GM12872 (cell line): ENCODE data around the gene KCTD15.

Experiments
- CTCF ChIP-seq: IDR thresholded peaks from 3 replicates; pipeline ENCODE4 v1.5.1; 2011; ENCODE audit warnings: low read depth, mild to moderate bottlenecking, low read length, moderate library complexity; ENCODE audit not compliant: insufficient read depth

KCTD15 gene

GRCh38 chr19:33772858-33773180, 23.9 kb upstream of the KCTD15 start:
- TF ChIP-seq CTCF = no peak

DNA sequence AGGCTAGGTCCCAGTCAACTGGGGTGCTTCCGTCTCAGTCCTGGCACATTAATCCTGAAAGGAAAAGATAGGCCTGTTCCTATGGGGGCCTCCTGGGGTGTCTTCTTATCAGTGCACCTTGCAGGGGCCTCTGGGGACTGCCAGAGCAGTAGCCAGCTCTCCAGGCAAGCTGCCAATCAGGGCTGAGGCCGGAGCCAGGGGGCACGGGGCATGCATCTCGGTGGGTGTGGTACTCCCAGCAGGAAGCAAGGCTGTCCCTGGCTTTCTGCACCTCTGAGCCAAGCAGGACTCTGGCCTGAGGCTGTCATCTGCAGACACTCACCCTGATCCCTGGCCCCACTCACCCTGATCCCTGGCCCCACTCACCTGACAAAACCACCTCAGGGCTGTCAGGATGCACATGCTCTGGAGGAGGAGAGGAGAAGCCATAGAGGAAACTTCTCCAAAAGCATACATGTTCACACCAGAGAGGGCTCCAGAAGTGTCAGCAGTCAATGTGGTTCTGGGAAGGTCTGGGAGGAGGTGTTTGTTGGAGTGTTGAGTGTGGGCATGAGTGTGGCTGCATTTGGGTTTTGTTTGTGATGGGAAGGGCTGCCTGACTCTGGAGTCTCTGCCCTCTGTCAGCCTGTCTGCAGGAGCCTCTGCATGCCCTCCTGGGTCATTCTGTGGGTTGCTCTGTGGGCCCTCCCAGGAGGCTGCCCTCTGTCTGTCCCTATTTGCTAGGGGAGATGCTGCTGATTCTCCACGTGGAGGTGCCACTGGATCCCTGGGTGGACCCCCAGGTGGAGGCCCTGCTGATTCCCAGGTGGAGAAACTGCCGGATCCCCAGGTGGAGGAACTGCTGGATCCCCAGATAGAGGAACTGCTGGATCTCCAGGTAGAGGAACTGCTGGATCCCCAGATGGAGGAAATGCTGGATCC, 22.7 kb upstream of the KCTD15 start:
- TF ChIP-seq CTCF = no peak

GRCh38 chr19:33774751-33775150, 21.9 kb upstream of the KCTD15 start:
- TF ChIP-seq CTCF = no peak

- TF ChIP-seq CTCF = no peak
Measured at GRCh38 chr19:33775731-33776487, 20.8 kb upstream of the KCTD15 start.

DNA sequence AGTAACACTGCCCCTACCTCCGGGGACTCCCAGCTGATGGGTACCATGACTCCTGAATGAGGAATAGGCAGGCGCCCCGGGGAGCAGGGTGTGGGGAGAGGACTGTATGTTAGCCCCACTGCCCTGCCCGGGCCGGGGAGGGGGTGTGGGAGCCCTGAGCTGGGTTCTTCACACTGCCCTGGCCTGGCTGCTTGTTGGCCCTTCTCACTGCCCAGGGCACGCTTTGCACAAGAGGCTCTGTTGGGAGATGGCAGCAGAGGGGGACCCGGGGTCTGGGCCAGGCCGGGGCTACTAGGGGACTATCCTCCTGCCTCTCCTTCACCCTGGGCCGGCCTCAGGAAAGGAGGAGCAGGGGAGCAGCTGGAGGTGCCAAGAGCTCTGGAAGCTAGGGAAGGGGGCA, 19.3 kb upstream of the KCTD15 start:
- TF ChIP-seq CTCF = no peak

- no peak for TF ChIP-seq CTCF
Measured at GRCh38 chr19:33777753-33778088, 18.9 kb upstream of the KCTD15 start.

GRCh38 chr19:33778089-33778791, 18.4 kb upstream of the KCTD15 start:
- TF ChIP-seq CTCF = peak; percentile 100
